Endometrial microvascular endothelial cells (primary cell): ENCODE data around the gene HOOK2. TPM values are rescaled to one million over a fixed set of nuclear protein-coding genes. Genes with fewer than 3 reads are reported as not detected.
"Not testable (repeated sequence)": the region's sequence is repeated elsewhere in the genome, so short reads cannot be mapped to it uniquely, and the experiment has no call there.

Source experiments
- in situ Hi-C: cut with HindIII; loops from 2 replicates; pipeline ENCODE4 v1.10.0; 2017; ENCODE audit warnings: low sequenced_read_pairs, low pct_unique_long_range_greater_than_20kb; ENCODE audit errors: inconsistent ontology term
- total RNA-seq: library from RNA; depleted of rRNA; stranded (reverse); fragments of >200 nt; gene quantifications from one replicate; pipeline ENCODE4 v1.2.3, GENCODE V29; 2015; ENCODE audit errors: inconsistent ontology term

The HOOK2 gene
- total RNA-seq, 1 donor from 2014 or later: 6.6 TPM

DNA sequence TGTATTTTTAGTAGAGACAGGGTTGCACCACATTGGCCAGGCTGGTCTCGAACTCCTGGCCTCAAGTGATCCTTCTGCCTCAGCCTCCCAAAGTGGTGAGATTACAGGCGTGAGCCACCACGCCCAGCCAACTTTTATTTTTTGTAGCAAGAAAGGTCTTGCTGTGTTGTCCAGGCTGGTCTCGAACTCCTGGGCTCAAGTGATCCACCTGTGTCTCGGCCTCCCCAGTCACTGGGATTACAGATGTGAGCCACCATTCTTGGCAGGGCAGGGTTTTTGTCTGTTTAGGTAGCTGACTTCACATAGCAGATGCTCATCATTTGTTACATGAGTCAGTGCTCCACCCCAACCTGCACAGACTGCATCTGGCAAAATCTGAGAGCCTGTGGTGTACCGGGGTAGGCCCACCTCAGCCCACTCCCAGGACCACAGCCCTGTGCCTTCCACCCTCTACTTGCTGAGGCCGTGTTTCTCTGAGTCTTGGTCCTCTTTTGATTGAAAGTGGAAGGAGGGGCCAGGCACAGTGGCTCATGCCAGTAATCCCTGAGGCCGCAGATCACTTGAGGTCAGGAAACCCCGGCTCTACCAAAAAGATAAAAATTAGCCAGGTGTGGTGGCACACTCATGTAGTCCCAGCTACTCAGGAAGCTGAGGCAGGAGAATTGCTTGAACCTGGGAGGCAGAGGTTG lies 47.5 kb downstream of the HOOK2 start:
- in situ Hi-C loops: no loop called here

DNA sequence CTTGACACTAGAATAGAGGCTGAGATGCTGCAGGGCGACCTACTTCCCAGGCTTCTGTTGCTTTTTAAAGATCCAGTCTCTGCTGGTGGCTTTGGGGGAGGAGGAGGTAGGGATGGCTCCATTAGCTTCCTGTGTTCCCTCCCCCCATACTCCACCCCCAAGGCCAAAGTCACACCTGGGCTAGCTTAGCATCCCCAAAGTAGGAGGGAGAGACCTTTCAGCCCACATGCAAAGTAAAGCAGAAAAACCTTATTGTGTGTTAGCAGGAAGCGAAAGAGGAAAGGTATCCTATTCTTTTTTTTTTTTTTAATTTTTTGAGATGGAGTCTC lies 48.4 kb downstream of the HOOK2 start:
- in situ Hi-C loops: no loop called here

DNA sequence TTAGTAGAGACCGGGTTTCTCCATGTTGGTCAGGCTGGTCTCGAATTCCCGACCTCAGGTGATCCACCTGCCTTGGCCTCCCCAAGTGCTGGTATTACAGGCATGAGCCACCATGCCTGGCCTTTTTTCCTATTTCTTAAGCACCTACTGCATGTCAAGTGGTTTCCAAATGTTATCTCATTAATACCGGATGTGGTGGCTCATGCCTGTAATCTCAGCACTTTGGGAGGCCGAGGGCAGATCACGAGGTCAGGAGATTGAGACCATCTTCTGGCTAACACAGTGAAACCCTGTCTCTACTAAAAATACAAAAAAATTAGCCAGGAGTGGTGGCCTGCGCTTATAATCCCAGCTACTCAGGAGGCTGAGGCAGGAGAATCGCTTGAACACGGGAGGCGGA lies 49.7 kb downstream of the HOOK2 start:
- in situ Hi-C loops: not testable (repeated sequence)

- in situ Hi-C loops: no loop called here
Measured at GRCh38 chr19:12723641-12724426, 51.5 kb downstream of the HOOK2 start, which contains the start of gene TNPO2. Gene TNPO2 (minus strand): TSS chr19:12723932. CDS start chr19:12720977, 2,955 bp downstream.

GRCh38 chr19:12723381-12723640 lies 52.0 kb downstream of the HOOK2 start:
- in situ Hi-C loops: no loop called here

GRCh38 chr19:12722566-12723380 lies 52.6 kb downstream of the HOOK2 start:
- in situ Hi-C loops: no loop called here

DNA sequence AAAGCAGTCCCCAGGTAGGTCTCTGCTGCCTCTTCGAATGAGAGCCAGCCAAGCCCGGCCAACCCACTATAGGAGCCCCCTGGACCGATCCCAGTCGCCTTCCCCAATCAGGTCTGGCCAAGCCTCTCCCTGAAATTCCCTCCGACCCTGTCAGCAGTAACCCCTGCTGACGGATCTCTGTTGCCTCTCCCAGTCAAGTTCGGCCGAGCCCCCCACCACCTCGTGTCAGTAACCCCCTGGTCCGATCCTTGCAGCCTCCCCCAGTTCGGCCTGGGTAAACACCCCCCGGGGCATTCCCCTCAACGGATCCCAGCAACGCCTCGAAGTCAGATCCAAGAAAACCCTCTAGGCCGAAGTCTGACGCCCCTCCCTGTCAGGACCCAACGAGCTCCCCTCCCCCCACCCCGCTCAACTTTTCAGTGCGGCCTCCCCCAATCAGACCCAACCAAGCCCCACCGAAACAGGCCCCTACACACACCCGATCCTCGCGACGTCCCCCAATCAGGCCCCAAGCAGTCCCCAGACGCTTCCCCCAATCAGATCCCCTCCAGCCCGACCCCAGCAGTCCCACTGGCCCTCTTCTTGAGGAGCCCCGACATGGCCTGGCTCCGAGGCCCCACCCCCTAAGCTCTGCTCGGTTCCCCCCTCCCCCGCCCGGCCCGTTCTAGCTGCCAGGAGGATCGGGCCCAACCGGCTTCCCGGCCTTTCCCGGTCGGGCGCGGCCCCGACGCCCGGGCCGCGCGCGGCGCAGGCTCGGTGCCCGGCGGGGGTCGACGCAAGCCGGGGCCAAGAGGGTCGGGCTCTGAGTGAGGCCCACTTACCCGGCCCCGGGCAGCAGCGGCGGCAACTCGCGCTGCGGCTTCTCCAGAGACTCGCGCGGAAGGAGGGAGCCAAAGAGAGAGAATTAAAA lies 53.4 kb downstream of the HOOK2 start:
- in situ Hi-C loops: no loop called here

GRCh38 chr19:12720851-12721655 lies 54.3 kb downstream of the HOOK2 start:
- in situ Hi-C loops: no loop called here

DNA sequence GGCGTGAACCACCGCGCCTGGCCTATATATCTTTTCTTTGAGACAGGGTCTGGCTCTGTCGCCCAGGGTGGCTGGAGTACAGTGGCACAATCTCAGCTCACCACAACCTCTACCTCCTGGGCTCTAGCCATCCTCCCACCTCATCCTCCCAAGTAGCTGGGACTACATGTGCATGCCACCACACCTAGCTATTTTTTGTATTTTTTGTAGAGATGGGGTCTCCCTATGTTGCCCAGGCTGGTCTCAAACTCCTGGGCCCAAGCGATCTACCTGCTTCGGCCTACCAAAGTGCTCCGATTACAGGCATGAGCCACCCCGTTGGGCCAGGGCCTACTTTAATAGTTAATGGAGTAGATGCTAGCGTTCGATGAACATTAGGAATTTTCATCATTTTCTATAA lies 55.1 kb downstream of the HOOK2 start:
- in situ Hi-C loops: no loop called here

GRCh38 chr19:12715929-12716328 lies 59.4 kb downstream of the HOOK2 start:
- in situ Hi-C loops: no loop called here

DNA sequence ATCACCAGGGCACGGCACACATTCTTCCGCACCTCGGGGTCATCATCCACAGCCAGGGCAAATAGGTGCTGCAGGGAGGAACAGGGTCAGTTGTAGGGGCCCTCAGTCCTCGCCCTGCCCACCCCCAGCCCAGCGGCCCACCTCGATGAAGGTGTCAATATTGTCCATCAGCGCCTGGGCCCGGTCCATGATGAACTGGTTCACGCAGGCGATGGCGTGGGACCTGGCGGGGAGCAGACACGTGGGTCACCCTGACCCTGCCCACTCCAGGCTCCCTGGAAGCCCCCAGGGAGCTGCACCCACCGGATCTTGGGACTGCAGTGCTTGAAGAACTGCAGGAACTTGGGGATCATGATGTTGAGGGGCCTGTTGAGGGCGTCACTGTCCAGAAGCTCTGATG lies 60.2 kb downstream of the HOOK2 start:
- in situ Hi-C loops: no loop called here

DNA sequence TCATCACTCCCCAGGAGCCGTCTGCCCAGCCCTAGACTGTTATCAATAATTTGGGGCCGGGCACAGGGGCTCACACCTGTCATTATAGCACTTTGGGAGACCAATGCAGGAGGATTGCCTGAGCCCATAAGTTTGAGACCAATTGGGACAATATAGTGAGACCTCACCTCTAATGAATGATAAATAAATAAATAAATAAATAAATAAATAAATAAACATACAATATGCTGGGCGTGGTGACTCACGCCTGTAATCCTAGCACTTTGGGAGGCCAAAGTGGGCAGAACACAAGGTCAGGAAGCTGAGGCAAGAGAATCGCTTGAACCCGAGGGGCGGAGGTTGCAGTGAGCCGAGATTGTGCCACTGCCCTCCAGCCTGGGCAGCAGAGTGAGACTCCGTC lies 62.0 kb downstream of the HOOK2 start:
- in situ Hi-C loops: not testable (repeated sequence)

Other genes with a start within 250 kb of the HOOK2 start
- gene ZNF564, start 224.1 kb downstream of the HOOK2 start, total RNA-seq: 2.9 TPM
- gene ZNF490, start 164.7 kb downstream of the HOOK2 start, total RNA-seq: 3.2 TPM
- 10.0 TPM for gene ZNF791, start 164.6 kb downstream of the HOOK2 start, total RNA-seq
- gene MAN2B1, start 108.8 kb downstream of the HOOK2 start, total RNA-seq: 58.4 TPM
- gene WDR83, start 108.7 kb downstream of the HOOK2 start, total RNA-seq: 5.5 TPM
- gene DHPS, start 93.7 kb downstream of the HOOK2 start, total RNA-seq: 86.4 TPM
- not detected for gene GNG14, start 87.6 kb downstream of the HOOK2 start, total RNA-seq
- 7.2 TPM for gene FBXW9, start 78.9 kb downstream of the HOOK2 start, total RNA-seq
- gene TNPO2, start 51.6 kb downstream of the HOOK2 start, total RNA-seq: 23.1 TPM
- 359 TPM for gene TRIR, start 40.9 kb downstream of the HOOK2 start, total RNA-seq
- gene GET3, start 38.1 kb downstream of the HOOK2 start, total RNA-seq: 131 TPM
- gene BEST2, start 23.8 kb downstream of the HOOK2 start, total RNA-seq: not detected
- 19.7 TPM for gene JUNB, start 15.9 kb upstream of the HOOK2 start, total RNA-seq
- gene PRDX2, start 26.2 kb upstream of the HOOK2 start, total RNA-seq: 259 TPM
- gene THSD8, start 26.5 kb upstream of the HOOK2 start, total RNA-seq: not detected
- 40.8 TPM for gene RNASEH2A, start 31.0 kb upstream of the HOOK2 start, total RNA-seq
- not detected for gene RTBDN, start 59.0 kb upstream of the HOOK2 start, total RNA-seq
- gene MAST1, start 63.0 kb upstream of the HOOK2 start, total RNA-seq: 0.09 TPM
- gene DNASE2, start 105.9 kb upstream of the HOOK2 start, total RNA-seq: 35.1 TPM
- gene KLF1, start 111.6 kb upstream of the HOOK2 start, total RNA-seq: not detected
- 53.9 TPM for gene GCDH, start 115.6 kb upstream of the HOOK2 start, total RNA-seq
- not detected for gene SYCE2, start 143.7 kb upstream of the HOOK2 start, total RNA-seq
- 91.9 TPM for gene FARSA, start 158.2 kb upstream of the HOOK2 start, total RNA-seq
- gene CALR, start 163.1 kb upstream of the HOOK2 start, total RNA-seq: 1,581 TPM
- gene RAD23A, start 170.3 kb upstream of the HOOK2 start, total RNA-seq: 138 TPM
- gene GADD45GIP1, start 181.7 kb upstream of the HOOK2 start, total RNA-seq: 41.4 TPM
- gene DAND5, start 194.0 kb upstream of the HOOK2 start, total RNA-seq: not detected
- 7.9 TPM for gene NFIX, start 219.9 kb upstream of the HOOK2 start, total RNA-seq